ENCODE results near the gene SERPINA12.

- TF ChIP-seq YY1 (IDR thresholded peaks at IDR 0.05; ENCODE audit: insufficient read depth, insufficient read length) (no peak), SUZ12 (IDR thresholded peaks at IDR 0.05; ENCODE audit: extremely low read depth, insufficient read depth, insufficient read length) (no peak), ZNF274 (IDR thresholded peaks at IDR 0.05; ENCODE audit: low read depth, low read length) (no peak)
Measured at GRCh38 chr14:94531187-94531586, 21.9 kb upstream of the SERPINA12 start.
